HEK293 (cell line): Measurements from ENCODE around the gene CCDC88C.

Source experiments
- HOXD13 ChIP-seq: sonication (generic); formaldehyde crosslinking; IDR thresholded peaks from 2 replicates; pipeline ENCODE4 v1.8.0; 2022; ENCODE audit warnings: missing genetic modification reagents, borderline replicate concordance
- ZNF350 ChIP-seq: fragments of 450-650 bp; formaldehyde crosslinking; IDR thresholded peaks from 2 replicates; pipeline ENCODE4 v1.5.0; 2017; ENCODE audit warnings: missing biosample characterization, mild to moderate bottlenecking, missing genetic modification characterization
- TF ChIP-seq, protein P1 (sequence below): sonication (generic); formaldehyde crosslinking; IDR thresholded peaks from 2 replicates; pipeline ENCODE4 v1.8.1; 2022; ENCODE audit warnings: mild to moderate bottlenecking, moderate library complexity, missing genetic modification reagents

DNA sequence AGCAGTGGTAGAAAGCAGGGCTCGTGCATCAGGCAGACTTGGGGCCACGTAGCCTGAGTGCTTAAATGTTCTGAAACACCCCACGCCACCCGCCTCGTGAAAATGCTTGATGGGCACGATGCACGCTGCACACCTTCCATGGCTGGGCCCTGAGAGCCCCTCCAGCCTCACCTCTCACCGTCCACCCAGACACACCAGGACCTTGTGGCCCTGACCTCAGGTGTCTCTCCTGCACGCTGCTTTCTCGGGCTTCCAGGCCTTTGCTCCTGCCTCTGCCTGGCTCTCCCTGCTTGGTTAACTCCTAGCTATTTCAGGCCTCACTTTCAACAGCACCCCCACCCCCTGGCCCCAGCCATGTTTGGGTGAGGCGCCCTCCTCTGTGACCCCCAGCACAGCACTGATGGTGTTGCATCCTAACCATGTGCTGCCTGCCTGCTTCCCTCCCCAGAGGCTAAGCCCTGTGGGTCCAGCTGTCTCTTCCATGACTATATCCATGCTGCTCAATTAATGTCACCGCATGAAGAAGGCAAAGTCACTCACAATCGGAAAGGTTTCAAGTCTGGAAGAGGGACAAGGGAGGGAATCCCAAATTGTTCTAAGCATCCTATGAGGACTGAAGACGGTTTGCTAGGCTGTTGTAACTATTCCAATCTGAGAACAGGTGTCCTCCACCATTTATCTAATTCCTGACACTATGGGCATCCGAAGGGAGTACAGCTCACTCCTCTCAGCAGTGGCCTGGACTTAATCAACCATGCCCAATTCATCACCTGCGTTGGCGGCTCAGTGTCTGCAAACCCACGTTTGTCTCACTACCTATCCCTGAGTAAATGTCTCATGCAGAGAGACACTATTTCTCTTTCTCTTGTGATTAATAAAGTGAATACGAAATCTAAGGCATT, 82.2 kb downstream of the CCDC88C start:
- TF ChIP-seq, protein P1, sequence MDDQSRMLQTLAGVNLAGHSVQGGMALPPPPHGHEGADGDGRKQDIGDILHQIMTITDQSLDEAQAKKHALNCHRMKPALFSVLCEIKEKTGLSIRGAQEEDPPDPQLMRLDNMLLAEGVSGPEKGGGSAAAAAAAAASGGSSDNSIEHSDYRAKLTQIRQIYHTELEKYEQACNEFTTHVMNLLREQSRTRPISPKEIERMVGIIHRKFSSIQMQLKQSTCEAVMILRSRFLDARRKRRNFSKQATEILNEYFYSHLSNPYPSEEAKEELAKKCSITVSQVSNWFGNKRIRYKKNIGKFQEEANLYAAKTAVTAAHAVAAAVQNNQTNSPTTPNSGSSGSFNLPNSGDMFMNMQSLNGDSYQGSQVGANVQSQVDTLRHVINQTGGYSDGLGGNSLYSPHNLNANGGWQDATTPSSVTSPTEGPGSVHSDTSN (CRISPR knock-in tag): no peak
- no peak for TF ChIP-seq HOXD13 (CRISPR knock-in tag)
- no peak for TF ChIP-seq ZNF350 (tag by site-specific recombination)
